Neuronal stem cell (in vitro differentiated cells): ENCODE results near the gene MT1M.

ENCODE experiments used
- DNase-seq: peaks from one replicate; pipeline ENCODE4 v3.0.0-alpha.2; 2013; ENCODE audit warnings: low spot score
- H2AFZ ChIP-seq: one replicate; pipeline ENCODE4 v1.6.1; 2013; ENCODE audit warnings: mild to moderate bottlenecking, low read length, inconsistent platforms
- H2AK5ac ChIP-seq: 2 replicates; pipeline ENCODE4 v1.6.1; 2013; ENCODE audit warnings: low read depth, mild to moderate bottlenecking, inconsistent platforms, low read length, moderate library complexity, mixed read lengths
- H2BK120ac ChIP-seq: 2 replicates; pipeline ENCODE4 v1.6.1; 2013; ENCODE audit warnings: low read depth, mild to moderate bottlenecking, inconsistent platforms, low read length, moderate library complexity, mixed read lengths
- H2BK12ac ChIP-seq: one replicate; pipeline ENCODE4 v1.6.1; 2013; ENCODE audit warnings: low read length, inconsistent platforms
- H2BK15ac ChIP-seq: 2 replicates; pipeline ENCODE4 v1.6.1; 2013; ENCODE audit warnings: mild to moderate bottlenecking, low read length, inconsistent platforms, mixed read lengths
- H2BK5ac ChIP-seq: one replicate; pipeline ENCODE4 v1.6.1; 2013; ENCODE audit warnings: inconsistent platforms, mild to moderate bottlenecking, low read length, moderate library complexity
- H3K14ac ChIP-seq: one replicate; pipeline ENCODE4 v1.6.1; 2013; ENCODE audit warnings: low read length, inconsistent platforms
- H3K18ac ChIP-seq: 2 replicates; pipeline ENCODE4 v1.6.1; 2013; ENCODE audit warnings: low read length, inconsistent platforms
- H3K23ac ChIP-seq: 2 replicates; pipeline ENCODE4 v1.6.1; 2013; ENCODE audit warnings: low read depth, mild to moderate bottlenecking, mixed read lengths, low read length, inconsistent platforms; ENCODE audit not compliant: poor library complexity
- H3K27ac ChIP-seq: replicated peaks from 3 replicates; pipeline ENCODE4 v1.5.1; 2013; ENCODE audit warnings: low read length, inconsistent platforms
- H3K27me3 ChIP-seq, 3 experiments: 2 replicates each; pipeline ENCODE4 v1.6.1; 2013; ENCODE audit warnings: low read length in 3 of 3, mild to moderate bottlenecking in 2 of 3, inconsistent platforms in 1 of 3, low read depth in 1 of 3, mixed read lengths in 1 of 3, moderate library complexity in 1 of 3; ENCODE audit not compliant: control insufficient read depth in 3 of 3, insufficient read depth in 3 of 3
- H3K36me3 ChIP-seq, 2 donors: replicated peaks in 1 of 2; 2 replicates each; pipeline ENCODE4 v1.6.1; 2013; ENCODE audit warnings: low read length in 2 of 2; ENCODE audit not compliant: control insufficient read depth in 2 of 2, insufficient read depth in 2 of 2
- H3K4ac ChIP-seq: 2 replicates; pipeline ENCODE4 v1.6.1; 2013; ENCODE audit warnings: inconsistent platforms, mild to moderate bottlenecking, low read length, moderate library complexity
- H3K4me1 ChIP-seq, 2 donors: 1 replicate in 1 of 2; 2 replicates in 1 of 2; pipeline ENCODE4 v1.6.1; 2013; ENCODE audit warnings: low read length in 2 of 2, low read depth in 1 of 2; ENCODE audit not compliant: control insufficient read depth in 2 of 2, insufficient read depth in 1 of 2
- H3K4me2 ChIP-seq: one replicate; pipeline ENCODE4 v1.6.1; 2013; ENCODE audit warnings: mild to moderate bottlenecking, low read length, inconsistent platforms; ENCODE audit not compliant: insufficient read depth, poor library complexity, severe bottlenecking
- H3K4me3 ChIP-seq, 2 donors: 2 replicates each; pipeline ENCODE4 v1.5.1; 2013; ENCODE audit warnings: low read length in 2 of 2, mild to moderate bottlenecking in 2 of 2, inconsistent platforms in 1 of 2, moderate library complexity in 1 of 2
- H3K79me1 ChIP-seq: one replicate; pipeline ENCODE4 v1.6.1; 2013; ENCODE audit warnings: low read depth, mild to moderate bottlenecking, inconsistent platforms, low read length, moderate library complexity
- H3K9ac ChIP-seq: one replicate; pipeline ENCODE4 v1.6.1; 2013; ENCODE audit warnings: mild to moderate bottlenecking, low read depth, low read length, inconsistent platforms; ENCODE audit not compliant: poor library complexity
- H3K9me3 ChIP-seq, 2 donors: replicated peaks in 1 of 2; 2 replicates each; pipeline versions ENCODE3 to v1.6.1; 2013; ENCODE audit warnings: low read length in 2 of 2, mild to moderate bottlenecking in 2 of 2, inconsistent platforms in 1 of 2, low read depth in 1 of 2, mixed read lengths in 1 of 2, moderate library complexity in 1 of 2; ENCODE audit not compliant: control insufficient read depth in 2 of 2, insufficient read depth in 1 of 2
- H4K8ac ChIP-seq: one replicate; pipeline ENCODE4 v1.6.1; 2013; ENCODE audit warnings: low read depth, mild to moderate bottlenecking, inconsistent platforms, low read length, moderate library complexity
- H4K91ac ChIP-seq: one replicate; pipeline ENCODE4 v1.6.1; 2013; ENCODE audit warnings: low read length, low read depth, mild to moderate bottlenecking, inconsistent platforms; ENCODE audit not compliant: poor library complexity
- WGBS, 2 donors: extraction: QIAGEN DNeasy Blood & Tissue Kit; methylation state at CpG; one replicate each; pipeline ENCODE4 v1.1.7; 2013; ENCODE audit warnings: missing lambda C conversion rate in 2 of 2, mixed read lengths in 1 of 2; ENCODE audit not compliant: insufficient read length in 2 of 2, insufficient replicate concordance in 1 of 2; ENCODE audit errors: extremely low coverage in 2 of 2; 5-methylcytosine and 5-hydroxymethylcytosine counted together

The MT1M gene

DNA sequence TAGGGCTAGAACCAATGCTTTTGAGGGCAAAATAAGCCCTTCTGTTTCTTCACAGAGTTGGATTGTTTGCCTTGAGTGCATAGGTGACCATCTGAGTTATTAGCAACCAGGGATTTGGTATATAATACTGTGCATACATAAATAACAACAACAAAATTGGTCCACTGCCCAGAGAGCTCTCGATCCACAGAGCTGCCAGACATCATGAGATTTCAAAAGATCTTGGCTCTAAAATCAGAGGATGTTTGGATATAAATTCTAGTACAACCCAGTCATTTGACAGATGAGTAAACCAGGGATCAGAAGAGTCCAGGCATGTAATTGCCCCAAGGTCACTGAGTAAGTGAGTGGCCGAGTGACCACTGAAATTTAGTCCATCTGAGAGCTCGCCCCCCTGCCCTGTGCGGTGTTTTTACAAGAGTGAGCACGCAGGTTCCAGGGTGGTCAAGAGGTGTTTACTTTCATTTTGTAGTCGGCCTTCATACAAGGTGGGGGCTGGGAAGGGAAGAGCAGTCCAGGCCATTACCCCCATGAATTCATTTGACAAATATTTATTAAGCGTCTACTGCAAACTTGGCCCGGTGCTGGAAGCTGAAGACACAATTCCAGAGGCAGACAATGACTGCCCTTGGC is 25.9 kb upstream of the MT1M start:
- H2AK5ac ChIP-seq, result no peak overlapping the region
- peaks cover 6 to 37% (median 31%) of the 10 kb centered on the region in 3 experiments for H3K27me3 ChIP-seq
- no peak overlapping the region for H3K18ac ChIP-seq
- H2BK5ac ChIP-seq, result no peak overlapping the region
- no peaks in the 10 kb centered on the region for H3K36me3 ChIP-seq
- H3K79me1 ChIP-seq, result no peaks in the 10 kb centered on the region
- H3K9me3 ChIP-seq, result no peaks in the 10 kb centered on the region
- no peak overlapping the region for H2BK12ac ChIP-seq
- H3K4me3 ChIP-seq, result no peak overlapping the region
- no peak for DNase-seq
- no CpG with 5 or more reads among the region's 8 CpGs for WGBS, 2 donors
- H2AFZ ChIP-seq, result peak overlapping the region; percentile 25
- H3K4ac ChIP-seq, result no peak overlapping the region
- no peak overlapping the region for H3K4me2 ChIP-seq
- no peak overlapping the region for H3K27ac ChIP-seq
- peaks cover 16 to 22% of the 10 kb centered on the region in 2 donors for H3K4me1 ChIP-seq
- H3K9ac ChIP-seq, result no peak overlapping the region
- H4K8ac ChIP-seq, result no peak overlapping the region
- no peak overlapping the region for H3K23ac ChIP-seq
- no peak overlapping the region for H3K14ac ChIP-seq
- H4K91ac ChIP-seq, result no peak overlapping the region
- H2BK15ac ChIP-seq, result no peak overlapping the region
- no peak overlapping the region for H2BK120ac ChIP-seq

GRCh38 chr16:56607109-56607618 is 25.3 kb upstream of the MT1M start:
- Histone ChIP-seq H3K4me1 (peaks cover 16 to 22% of the 10 kb centered on the region in 2 donors), H3K4me3 (no peak overlapping the region), H3K23ac (no peak overlapping the region), H3K18ac (no peak overlapping the region), H3K4ac (no peak overlapping the region), H3K14ac (no peak overlapping the region), H2BK15ac (no peak overlapping the region), H3K4me2 (no peak overlapping the region), H2AK5ac (no peak overlapping the region), H4K91ac (no peak overlapping the region), H3K9me3 (no peaks in the 10 kb centered on the region), H4K8ac (no peak overlapping the region), H3K27me3 (peaks cover 6 to 39% (median 25%) of the 10 kb centered on the region in 3 experiments), H2BK120ac (no peak overlapping the region), H3K36me3 (no peaks in the 10 kb centered on the region), H3K79me1 (no peaks in the 10 kb centered on the region), H2BK12ac (no peak overlapping the region), H2AFZ (peak overlapping the region; percentile 25), H3K27ac (no peak overlapping the region), H2BK5ac (no peak overlapping the region), H3K9ac (no peak overlapping the region)
- WGBS, 2 donors, result no CpG with 5 or more reads among the region's 14 CpGs
- no peak for DNase-seq

GRCh38 chr16:56607675-56608042 is 24.8 kb upstream of the MT1M start:
- Histone ChIP-seq H3K4me2 (no peak overlapping the region), H2BK5ac (no peak overlapping the region), H2AFZ (peak overlapping the region; percentile 81), H3K4me3 (no peak overlapping the region), H3K4ac (no peak overlapping the region), H3K14ac (no peak overlapping the region), H4K8ac (no peak overlapping the region), H2BK120ac (no peak overlapping the region), H2BK12ac (no peak overlapping the region), H3K9ac (no peak overlapping the region), H3K9me3 (no peaks in the 10 kb centered on the region), H3K27me3 (peaks cover 6 to 39% (median 23%) of the 10 kb centered on the region in 3 experiments), H3K23ac (no peak overlapping the region), H3K79me1 (no peaks in the 10 kb centered on the region), H3K4me1 (peaks cover 16 to 22% of the 10 kb centered on the region in 2 donors), H3K27ac (no peak overlapping the region), H3K18ac (no peak overlapping the region), H4K91ac (no peak overlapping the region), H3K36me3 (no peaks in the 10 kb centered on the region), H2BK15ac (no peak overlapping the region), H2AK5ac (no peak overlapping the region)
- no CpG with 5 or more reads among the region's 2 CpGs for WGBS, 2 donors
- no peak for DNase-seq

DNA sequence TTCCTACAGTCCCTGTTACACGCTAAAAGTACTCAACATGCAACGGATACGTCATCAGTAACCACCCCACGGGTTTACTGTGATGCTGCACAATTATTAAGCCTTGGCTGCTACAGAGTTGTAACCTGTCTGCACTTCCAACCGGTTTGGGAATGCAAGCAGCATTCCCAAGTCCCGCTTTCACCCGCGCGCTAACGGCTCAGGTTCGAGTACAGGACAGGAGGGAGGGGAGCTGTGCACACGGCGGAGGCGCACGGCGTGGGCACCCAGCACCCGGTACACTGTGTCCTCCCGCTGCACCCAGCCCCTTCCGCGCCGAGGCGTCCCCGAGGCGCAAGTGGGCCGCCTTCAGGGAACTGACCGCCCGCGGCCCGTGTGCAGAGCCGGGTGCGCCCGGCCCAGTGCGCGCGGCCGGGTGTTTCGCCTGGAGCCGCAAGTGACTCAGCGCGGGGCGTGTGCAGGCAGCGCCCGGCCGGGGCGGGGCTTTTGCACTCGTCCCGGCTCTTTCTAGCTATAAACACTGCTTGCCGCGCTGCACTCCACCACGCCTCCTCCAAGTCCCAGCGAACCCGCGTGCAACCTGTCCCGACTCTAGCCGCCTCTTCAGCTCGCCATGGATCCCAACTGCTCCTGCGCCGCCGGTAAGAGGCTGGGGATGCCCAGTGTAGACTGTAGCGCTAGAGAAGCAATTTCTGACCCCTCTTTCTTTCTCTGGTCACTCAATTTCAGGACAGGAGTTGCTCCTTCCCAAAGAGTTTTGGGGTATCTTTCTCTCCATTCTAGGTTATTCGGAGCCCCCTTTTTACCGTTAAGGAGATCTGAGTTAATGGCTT is 24.2 kb upstream of the MT1M start, which contains the start of gene MT2A:
MT2A (plus strand) TSS at position 542 of the 833 bp plus-strand sequence; CDS start at position 614, 72 bp downstream.
- H3K4me2 ChIP-seq, result peak within 1 kb of the TSS; percentile 74
- H3K4me1 ChIP-seq, result peaks cover 16 to 22% of the 10 kb centered on the region in 2 donors
- peak within 1 kb of the TSS; percentile 81 for H2AFZ ChIP-seq
- no peak within 1 kb of the TSS for H2AK5ac ChIP-seq
- no peak within 1 kb of the TSS for H3K14ac ChIP-seq
- peak within 1 kb of the TSS; percentile 92 for H3K18ac ChIP-seq
- no peak within 1 kb of the TSS for H4K91ac ChIP-seq
- H2BK5ac ChIP-seq, result no peak within 1 kb of the TSS
- peak within 1 kb of the TSS; percentile 66 for H3K23ac ChIP-seq
- H3K79me1 ChIP-seq, result no peaks in the 10 kb centered on the region
- H2BK120ac ChIP-seq, result no peak within 1 kb of the TSS
- H2BK15ac ChIP-seq, result no peak within 1 kb of the TSS
- H3K9me3 ChIP-seq, result no peaks in the 10 kb centered on the region
- H3K27ac ChIP-seq, result no peak within 1 kb of the TSS
- peaks cover 6 to 39% (median 25%) of the 10 kb centered on the region in 3 experiments for H3K27me3 ChIP-seq
- peak within 1 kb of the TSS; percentile 64 for H3K9ac ChIP-seq
- peak within 1 kb of the TSS; percentile 69 for H2BK12ac ChIP-seq
- H3K36me3 ChIP-seq, result no peaks in the 10 kb centered on the region
- WGBS, 2 donors, result no CpG with 5 or more reads among the region's 62 CpGs
- H3K4ac ChIP-seq, result no peak within 1 kb of the TSS
- H4K8ac ChIP-seq, result no peak within 1 kb of the TSS
- peak within 1 kb of the TSS; percentile 48 to 75 for H3K4me3 ChIP-seq
- peak; percentile 78 for DNase-seq
